Measurements from ENCODE around the gene ARID3C.

DNA sequence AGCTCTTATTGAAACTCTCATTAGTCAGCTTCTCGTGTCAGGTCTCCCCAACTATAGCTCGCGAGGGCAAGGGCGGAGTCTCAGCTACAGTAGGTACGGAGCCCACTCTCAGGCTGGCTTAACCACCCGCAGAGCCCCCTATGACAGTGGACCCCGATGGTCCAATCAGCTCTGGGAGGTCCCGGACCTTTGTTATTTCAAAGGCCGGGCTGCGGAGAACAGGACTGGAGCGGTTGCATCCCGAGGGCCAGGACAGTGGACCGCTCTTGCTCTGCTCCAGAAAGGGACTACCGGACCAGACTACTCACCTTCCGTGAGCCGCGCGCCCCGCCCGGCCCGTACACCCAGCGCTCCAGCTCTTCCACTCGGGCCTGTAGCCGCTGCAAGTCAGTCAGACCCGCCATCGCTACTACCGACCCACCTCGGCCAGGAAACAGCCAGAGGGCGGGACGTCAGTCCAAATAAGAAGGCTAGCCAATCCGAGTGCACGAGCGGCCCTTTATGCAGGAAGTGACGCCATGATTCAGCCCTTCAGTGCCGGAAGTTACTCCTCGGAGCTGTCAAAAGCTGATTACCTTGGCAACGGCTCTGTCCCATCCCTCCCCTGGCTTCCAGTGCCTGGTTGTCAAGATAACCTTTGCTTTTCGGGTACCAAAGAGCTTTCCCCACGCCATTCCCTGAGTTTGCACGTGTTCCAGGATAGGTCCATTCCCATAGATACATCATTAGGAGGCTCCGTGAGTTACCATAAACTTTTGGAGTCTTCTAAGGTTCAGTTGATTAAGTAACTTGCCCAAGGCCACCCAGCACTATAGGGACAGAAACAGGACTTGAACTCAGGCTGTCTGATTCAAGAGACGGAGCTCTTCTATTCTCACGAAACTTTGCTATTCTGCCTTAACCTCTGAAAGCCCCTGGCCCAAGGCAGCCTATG lies 8.5 kb downstream of the ARID3C start, which contains the start of gene DCTN3:
- no peak for TF ChIP-seq EZH2 (IDR thresholded peaks at IDR 0.05; ENCODE audit: insufficient read depth, poor library complexity, severe bottlenecking)
- no peak for TF ChIP-seq EZH2phosphoT487 (IDR thresholded peaks at IDR 0.05; ENCODE audit: insufficient read depth, low read depth)
